ENCODE data around the gene MSANTD2. TPM values are rescaled to one million over a fixed set of nuclear protein-coding genes. Genes with fewer than 3 reads are reported as not detected.

The MSANTD2 gene
- total and polyA plus RNA-seq, 2 experiments from 2014 or later = 18.7 to 34.4 TPM

DNA sequence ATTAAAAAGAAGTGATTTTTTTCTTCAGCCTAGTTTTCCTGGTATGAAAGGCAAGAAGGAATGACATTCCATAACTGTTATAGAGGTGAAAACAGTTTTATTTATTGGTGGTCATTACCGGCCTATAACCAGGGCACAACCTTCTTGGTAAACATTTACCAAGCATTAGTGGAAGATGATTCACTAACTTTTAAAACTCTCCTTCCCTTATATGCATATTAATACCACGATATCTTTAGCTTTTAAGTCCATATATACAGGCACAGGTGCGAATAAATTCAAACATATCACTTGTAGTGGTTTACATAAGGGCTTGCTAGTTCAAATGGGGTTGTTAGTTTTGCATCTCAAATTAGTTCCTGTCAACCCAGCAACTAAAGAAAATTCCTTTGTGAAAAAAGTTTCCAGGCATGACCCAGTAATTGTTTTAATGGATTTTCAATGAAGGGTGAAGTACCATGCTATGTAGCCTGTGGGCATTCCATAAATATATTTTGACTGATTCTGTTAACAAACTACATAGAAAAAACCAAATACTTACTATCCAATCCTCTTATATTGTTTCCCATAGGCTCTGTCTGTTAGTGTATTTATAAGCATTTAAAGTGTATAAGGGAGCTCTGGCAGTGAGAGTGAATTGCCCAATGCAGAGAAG lies 34.4 kb upstream of the MSANTD2 start (continued):
- TF ChIP-seq, protein P1, sequence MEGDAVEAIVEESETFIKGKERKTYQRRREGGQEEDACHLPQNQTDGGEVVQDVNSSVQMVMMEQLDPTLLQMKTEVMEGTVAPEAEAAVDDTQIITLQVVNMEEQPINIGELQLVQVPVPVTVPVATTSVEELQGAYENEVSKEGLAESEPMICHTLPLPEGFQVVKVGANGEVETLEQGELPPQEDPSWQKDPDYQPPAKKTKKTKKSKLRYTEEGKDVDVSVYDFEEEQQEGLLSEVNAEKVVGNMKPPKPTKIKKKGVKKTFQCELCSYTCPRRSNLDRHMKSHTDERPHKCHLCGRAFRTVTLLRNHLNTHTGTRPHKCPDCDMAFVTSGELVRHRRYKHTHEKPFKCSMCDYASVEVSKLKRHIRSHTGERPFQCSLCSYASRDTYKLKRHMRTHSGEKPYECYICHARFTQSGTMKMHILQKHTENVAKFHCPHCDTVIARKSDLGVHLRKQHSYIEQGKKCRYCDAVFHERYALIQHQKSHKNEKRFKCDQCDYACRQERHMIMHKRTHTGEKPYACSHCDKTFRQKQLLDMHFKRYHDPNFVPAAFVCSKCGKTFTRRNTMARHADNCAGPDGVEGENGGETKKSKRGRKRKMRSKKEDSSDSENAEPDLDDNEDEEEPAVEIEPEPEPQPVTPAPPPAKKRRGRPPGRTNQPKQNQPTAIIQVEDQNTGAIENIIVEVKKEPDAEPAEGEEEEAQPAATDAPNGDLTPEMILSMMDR (conservative IDR thresholded peaks at IDR 0.05; ENCODE audit: low read depth in 2 of 2) = no peak
- TF ChIP-seq POLR2AphosphoS5 (IDR thresholded peaks at IDR 0.05; ENCODE audit: low read depth) = no peak
- TF ChIP-seq, protein P2, sequence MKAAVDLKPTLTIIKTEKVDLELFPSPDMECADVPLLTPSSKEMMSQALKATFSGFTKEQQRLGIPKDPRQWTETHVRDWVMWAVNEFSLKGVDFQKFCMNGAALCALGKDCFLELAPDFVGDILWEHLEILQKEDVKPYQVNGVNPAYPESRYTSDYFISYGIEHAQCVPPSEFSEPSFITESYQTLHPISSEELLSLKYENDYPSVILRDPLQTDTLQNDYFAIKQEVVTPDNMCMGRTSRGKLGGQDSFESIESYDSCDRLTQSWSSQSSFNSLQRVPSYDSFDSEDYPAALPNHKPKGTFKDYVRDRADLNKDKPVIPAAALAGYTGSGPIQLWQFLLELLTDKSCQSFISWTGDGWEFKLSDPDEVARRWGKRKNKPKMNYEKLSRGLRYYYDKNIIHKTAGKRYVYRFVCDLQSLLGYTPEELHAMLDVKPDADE (IDR thresholded peaks at IDR 0.05) = no peak
- TF ChIP-seq CREB1 (CRISPR knock-in tag; IDR thresholded peaks at IDR 0.05; ENCODE audit: low read depth) = no peak

DNA sequence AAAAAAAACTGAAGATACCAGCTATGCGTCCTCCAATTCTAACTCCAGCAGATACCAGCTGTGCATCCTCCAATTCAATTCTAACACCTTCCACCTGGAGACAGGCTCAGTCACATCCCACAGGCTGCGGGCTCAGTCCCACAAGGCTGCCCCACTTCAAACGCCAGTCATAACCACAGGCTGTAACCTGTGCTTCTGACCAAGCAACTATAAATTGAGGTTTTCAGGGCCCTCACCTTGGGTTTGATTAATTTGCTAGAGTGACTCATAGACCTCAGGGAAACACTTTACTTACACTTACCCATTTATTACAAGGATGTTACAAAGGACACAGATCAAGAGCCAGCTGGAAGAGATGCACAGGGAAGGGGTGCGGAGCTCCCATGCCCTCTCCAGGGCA lies 32.4 kb upstream of the MSANTD2 start:
- Mint-ChIP-seq H3K4me1 (peaks cover 18% of the 10 kb centered on the region), H3K27me3 (ENCODE audit: insufficient read depth, low read depth, poor library complexity) (peaks cover 6% of the 10 kb centered on the region), H3K4me3 (no peak overlapping the region), H3K36me3 (ENCODE audit: low read depth) (no peaks in the 10 kb centered on the region), H3K27ac (no peak overlapping the region), H3K9me3 (no peaks in the 10 kb centered on the region)
- ATAC-seq (no peak), DNase-seq (ENCODE audit: low spot score) (no peak)
- Histone ChIP-seq H3K36me3 (ENCODE audit: insufficient read depth) (no peaks in the 10 kb centered on the region), H3F3A (replicated peaks; ENCODE audit: low read depth) (no peaks in the 10 kb centered on the region), H3K27ac (ENCODE audit: low read depth) (no peak overlapping the region), H3K4me1 (ENCODE audit: insufficient read depth) (peaks cover 3% of the 10 kb centered on the region; the same call in 1 of the 2 replicates), H3K79me2 (replicated peaks; ENCODE audit: insufficient read depth) (no peaks in the 10 kb centered on the region), H3K4me3 (no peak overlapping the region), H3K9me2 (ENCODE audit: insufficient read depth) (no peaks in the 10 kb centered on the region), H3K4me2 (no peak overlapping the region), H2AFZ (no peak overlapping the region), H4K20me1 (replicated peaks; ENCODE audit: insufficient read depth) (no peaks in the 10 kb centered on the region; the same call in 1 of the 2 replicates), H3K27me3 (ENCODE audit: insufficient read depth) (peaks cover 24% of the 10 kb centered on the region)
- TF ChIP-seq CREB1 (CRISPR knock-in tag; IDR thresholded peaks at IDR 0.05; ENCODE audit: low read depth) (no peak), STAT1 (IDR thresholded peaks at IDR 0.05; ENCODE audit: unreplicated experiment) (no peak), POLR2AphosphoS5 (IDR thresholded peaks at IDR 0.05; ENCODE audit: low read depth) (no peak), EZH2phosphoT487 (IDR thresholded peaks at IDR 0.05; ENCODE audit: unreplicated experiment) (no peak), ZNF114 (CRISPR knock-in tag; IDR thresholded peaks at IDR 0.05) (no peak), NANOG (IDR thresholded peaks at IDR 0.05; ENCODE audit: borderline replicate concordance) (no peak), JUNB (IDR thresholded peaks at IDR 0.05; ENCODE audit: unreplicated experiment) (no peak), EZH2 (IDR thresholded peaks at IDR 0.05; ENCODE audit: low read depth, unreplicated experiment) (no peak)
- TF ChIP-seq, protein P1 (conservative IDR thresholded peaks at IDR 0.05; ENCODE audit: low read depth in 2 of 2) = no peak
- TF ChIP-seq, protein P2 (IDR thresholded peaks at IDR 0.05) = no peak
- TF ChIP-seq, protein P3, sequence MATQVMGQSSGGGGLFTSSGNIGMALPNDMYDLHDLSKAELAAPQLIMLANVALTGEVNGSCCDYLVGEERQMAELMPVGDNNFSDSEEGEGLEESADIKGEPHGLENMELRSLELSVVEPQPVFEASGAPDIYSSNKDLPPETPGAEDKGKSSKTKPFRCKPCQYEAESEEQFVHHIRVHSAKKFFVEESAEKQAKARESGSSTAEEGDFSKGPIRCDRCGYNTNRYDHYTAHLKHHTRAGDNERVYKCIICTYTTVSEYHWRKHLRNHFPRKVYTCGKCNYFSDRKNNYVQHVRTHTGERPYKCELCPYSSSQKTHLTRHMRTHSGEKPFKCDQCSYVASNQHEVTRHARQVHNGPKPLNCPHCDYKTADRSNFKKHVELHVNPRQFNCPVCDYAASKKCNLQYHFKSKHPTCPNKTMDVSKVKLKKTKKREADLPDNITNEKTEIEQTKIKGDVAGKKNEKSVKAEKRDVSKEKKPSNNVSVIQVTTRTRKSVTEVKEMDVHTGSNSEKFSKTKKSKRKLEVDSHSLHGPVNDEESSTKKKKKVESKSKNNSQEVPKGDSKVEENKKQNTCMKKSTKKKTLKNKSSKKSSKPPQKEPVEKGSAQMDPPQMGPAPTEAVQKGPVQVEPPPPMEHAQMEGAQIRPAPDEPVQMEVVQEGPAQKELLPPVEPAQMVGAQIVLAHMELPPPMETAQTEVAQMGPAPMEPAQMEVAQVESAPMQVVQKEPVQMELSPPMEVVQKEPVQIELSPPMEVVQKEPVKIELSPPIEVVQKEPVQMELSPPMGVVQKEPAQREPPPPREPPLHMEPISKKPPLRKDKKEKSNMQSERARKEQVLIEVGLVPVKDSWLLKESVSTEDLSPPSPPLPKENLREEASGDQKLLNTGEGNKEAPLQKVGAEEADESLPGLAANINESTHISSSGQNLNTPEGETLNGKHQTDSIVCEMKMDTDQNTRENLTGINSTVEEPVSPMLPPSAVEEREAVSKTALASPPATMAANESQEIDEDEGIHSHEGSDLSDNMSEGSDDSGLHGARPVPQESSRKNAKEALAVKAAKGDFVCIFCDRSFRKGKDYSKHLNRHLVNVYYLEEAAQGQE (IDR thresholded peaks at IDR 0.05; ENCODE audit: unreplicated experiment) = no peak
